Stimulated activated naive CD8-positive, alpha-beta T cell treated with anti-CD3 and anti-CD28 coated beads, Interleukin-15, Interleukin-2, amounts not matched to agents 100 ng/mL and 50 ng/mL, for 24 hours (primary cell): Measurements from ENCODE around the gene GPHA2.

Experiments
- H3K27ac Mint-ChIP-seq: one replicate; pipeline ENCODE4 v1.8.0; 2021; ENCODE audit warnings: mild to moderate bottlenecking, mixed read lengths
- H3K27me3 Mint-ChIP-seq: one replicate; pipeline ENCODE4 v1.8.0; 2021; ENCODE audit warnings: mixed read lengths
- H3K36me3 Mint-ChIP-seq: one replicate; pipeline ENCODE4 v1.8.0; 2021; ENCODE audit warnings: low read depth, mixed read lengths
- H3K4me1 Mint-ChIP-seq: one replicate; pipeline ENCODE4 v1.8.0; 2021; ENCODE audit warnings: low read depth, mixed read lengths
- H3K4me3 Mint-ChIP-seq: one replicate; pipeline ENCODE4 v1.8.0; 2021; ENCODE audit warnings: mild to moderate bottlenecking, mixed read lengths
- H3K9me3 Mint-ChIP-seq: one replicate; pipeline ENCODE4 v1.8.0; 2021; ENCODE audit warnings: mixed read lengths

The GPHA2 gene

GRCh38 chr11:64936539-64936938, 846 bp upstream of the GPHA2 start:
- Mint-ChIP-seq H3K4me1 (no peaks in the 10 kb centered on the region), H3K36me3 (peaks cover 14% of the 10 kb centered on the region), H3K4me3 (no peak overlapping the region), H3K9me3 (no peaks in the 10 kb centered on the region), H3K27ac (no peak overlapping the region), H3K27me3 (peaks cover 2% of the 10 kb centered on the region)

GRCh38 chr11:64934682-64935358, 873 bp downstream of the GPHA2 start:
- H3K4me3 Mint-ChIP-seq: no peak overlapping the region
- no peaks in the 10 kb centered on the region for H3K4me1 Mint-ChIP-seq
- H3K36me3 Mint-ChIP-seq: peaks cover 22% of the 10 kb centered on the region
- H3K27ac Mint-ChIP-seq: no peak overlapping the region
- no peaks in the 10 kb centered on the region for H3K9me3 Mint-ChIP-seq
- no peaks in the 10 kb centered on the region for H3K27me3 Mint-ChIP-seq

- Mint-ChIP-seq H3K27me3 (no peaks in the 10 kb centered on the region), H3K27ac (no peak overlapping the region), H3K36me3 (peaks cover 23% of the 10 kb centered on the region), H3K4me3 (no peak overlapping the region), H3K4me1 (no peaks in the 10 kb centered on the region), H3K9me3 (no peaks in the 10 kb centered on the region)
These were observed 1.6 kb downstream of the GPHA2 start for GRCh38 chr11:64933935-64934681.

- H3K27ac Mint-ChIP-seq: no peak overlapping the region
- H3K4me3 Mint-ChIP-seq: no peak overlapping the region
- H3K27me3 Mint-ChIP-seq: no peaks in the 10 kb centered on the region
- H3K4me1 Mint-ChIP-seq: no peaks in the 10 kb centered on the region
- peaks cover 23% of the 10 kb centered on the region for H3K36me3 Mint-ChIP-seq
- no peaks in the 10 kb centered on the region for H3K9me3 Mint-ChIP-seq
These were observed 2.3 kb downstream of the GPHA2 start for GRCh38 chr11:64933213-64933934.

GRCh38 chr11:64932324-64932723, 3.4 kb downstream of the GPHA2 start:
- Mint-ChIP-seq H3K27ac (no peak overlapping the region), H3K4me1 (no peaks in the 10 kb centered on the region), H3K9me3 (no peaks in the 10 kb centered on the region), H3K36me3 (peaks cover 23% of the 10 kb centered on the region), H3K27me3 (no peaks in the 10 kb centered on the region), H3K4me3 (no peak overlapping the region)

GRCh38 chr11:64931290-64931689, 4.4 kb downstream of the GPHA2 start:
- H3K36me3 Mint-ChIP-seq: peaks cover 23% of the 10 kb centered on the region
- H3K4me3 Mint-ChIP-seq: no peak overlapping the region
- H3K27ac Mint-ChIP-seq: no peak overlapping the region
- no peaks in the 10 kb centered on the region for H3K27me3 Mint-ChIP-seq
- no peaks in the 10 kb centered on the region for H3K9me3 Mint-ChIP-seq
- H3K4me1 Mint-ChIP-seq: no peaks in the 10 kb centered on the region

- Mint-ChIP-seq H3K4me3 (no peak overlapping the region), H3K27ac (no peak overlapping the region), H3K27me3 (no peaks in the 10 kb centered on the region), H3K4me1 (peaks cover under 1% of the 10 kb centered on the region), H3K9me3 (no peaks in the 10 kb centered on the region), H3K36me3 (peaks cover 23% of the 10 kb centered on the region)
These were observed 5.4 kb downstream of the GPHA2 start for GRCh38 chr11:64930340-64930739.

GRCh38 chr11:64929625-64930024, 6.1 kb downstream of the GPHA2 start:
- H3K27me3 Mint-ChIP-seq: no peaks in the 10 kb centered on the region
- H3K36me3 Mint-ChIP-seq: peaks cover 23% of the 10 kb centered on the region
- no peak overlapping the region for H3K27ac Mint-ChIP-seq
- peaks cover 6% of the 10 kb centered on the region for H3K4me1 Mint-ChIP-seq
- H3K9me3 Mint-ChIP-seq: no peaks in the 10 kb centered on the region
- no peak overlapping the region for H3K4me3 Mint-ChIP-seq

- no peaks in the 10 kb centered on the region for H3K27me3 Mint-ChIP-seq
- H3K36me3 Mint-ChIP-seq: peaks cover 23% of the 10 kb centered on the region
- H3K27ac Mint-ChIP-seq: no peak overlapping the region
- H3K9me3 Mint-ChIP-seq: no peaks in the 10 kb centered on the region
- H3K4me3 Mint-ChIP-seq: no peak overlapping the region
- peaks cover 11% of the 10 kb centered on the region for H3K4me1 Mint-ChIP-seq
These were observed 6.7 kb downstream of the GPHA2 start for GRCh38 chr11:64928957-64929356.

GRCh38 chr11:64926689-64927088, 9.0 kb downstream of the GPHA2 start:
- Mint-ChIP-seq H3K4me1 (peaks cover 15% of the 10 kb centered on the region), H3K27ac (no peak overlapping the region), H3K27me3 (no peaks in the 10 kb centered on the region), H3K36me3 (peaks cover 10% of the 10 kb centered on the region), H3K4me3 (no peak overlapping the region), H3K9me3 (no peaks in the 10 kb centered on the region)

GRCh38 chr11:64925536-64926436, 9.9 kb downstream of the GPHA2 start:
- H3K36me3 Mint-ChIP-seq: peaks cover 5% of the 10 kb centered on the region
- H3K27me3 Mint-ChIP-seq: no peaks in the 10 kb centered on the region
- no peak overlapping the region for H3K27ac Mint-ChIP-seq
- peaks cover 15% of the 10 kb centered on the region for H3K4me1 Mint-ChIP-seq
- H3K4me3 Mint-ChIP-seq: peak overlapping the region; percentile 87
- H3K9me3 Mint-ChIP-seq: no peaks in the 10 kb centered on the region

- Mint-ChIP-seq H3K9me3 (no peaks in the 10 kb centered on the region), H3K36me3 (peaks cover 2% of the 10 kb centered on the region), H3K27ac (no peak overlapping the region), H3K4me3 (peak overlapping the region; percentile 87), H3K27me3 (no peaks in the 10 kb centered on the region), H3K4me1 (peaks cover 15% of the 10 kb centered on the region)
These were observed 10.8 kb downstream of the GPHA2 start for GRCh38 chr11:64924910-64925284.

- Mint-ChIP-seq H3K27ac (peak within 1 kb of the TSS; percentile 95), H3K9me3 (no peaks in the 10 kb centered on the region), H3K4me1 (peaks cover 15% of the 10 kb centered on the region), H3K27me3 (no peaks in the 10 kb centered on the region), H3K36me3 (no peaks in the 10 kb centered on the region), H3K4me3 (peak within 1 kb of the TSS; percentile 87)
These were observed 11.5 kb downstream of the GPHA2 start, which contains the start of gene PPP2R5B for GRCh38 chr11:64923944-64924909. Gene PPP2R5B (plus strand): TSS chr11:64924689. CDS start chr11:64925735, 1,046 bp downstream.
